ENCODE data around the gene NEU2. TPM values are rescaled to one million over a fixed set of nuclear protein-coding genes. Genes with fewer than 3 reads are reported as not detected.

Gene NEU2
- total and polyA plus RNA-seq, 2 of the 13 experiments (the other 11 are each of a cell fraction or from before 2014, with no cell fraction given) = not detected

- peak; percentile 90; the same call in 1 of the 2 replicates for TF ChIP-seq ZBTB4 (CRISPR knock-in tag; IDR thresholded peaks at IDR 0.05; ENCODE audit: borderline replicate concordance)
- TF ChIP-seq ZNF510 (CRISPR knock-in tag; IDR thresholded peaks at IDR 0.05; ENCODE audit: low read depth) = 0 out of 2 replicates have a peak, but pooled peaks have one; percentile 74
- TF ChIP-seq ZNF225 (CRISPR knock-in tag; IDR thresholded peaks at IDR 0.05) = no peak
- TF ChIP-seq DMTF1 (CRISPR knock-in tag; IDR thresholded peaks at IDR 0.05) = no peak
- no peak for TF ChIP-seq TAF15 (IDR thresholded peaks at IDR 0.05; ENCODE audit: low read depth, low read length, poor library complexity, severe bottlenecking)
- TF ChIP-seq ZNF263 (CRISPR knock-in tag; IDR thresholded peaks at IDR 0.05) = 0 out of 2 replicates have a peak, but pooled peaks have one; percentile 39
- peak; percentile 83; the same call in 1 of the 2 replicates for TF ChIP-seq ESRRA (CRISPR knock-in tag; IDR thresholded peaks at IDR 0.05; ENCODE audit: low read depth)
- no peak for TF ChIP-seq ATF4 (CRISPR knock-in tag; IDR thresholded peaks at IDR 0.05)
- TF ChIP-seq ZNF256 (CRISPR knock-in tag; conservative IDR thresholded peaks at IDR 0.05) = no peak
- TF ChIP-seq MAFG (CRISPR knock-in tag; IDR thresholded peaks at IDR 0.05) = no peak
- TF ChIP-seq HNF1B (CRISPR knock-in tag; IDR thresholded peaks at IDR 0.05) = peak; percentile 93
- peak; percentile 67; the same call in 1 of the 2 replicates for TF ChIP-seq ZNF205 (CRISPR knock-in tag; IDR thresholded peaks at IDR 0.05)
- peak; percentile 63 for TF ChIP-seq SAFB2 (CRISPR knock-in tag; IDR thresholded peaks at IDR 0.05; ENCODE audit: borderline replicate concordance, low read depth)
- peak; percentile 64; the same call in 1 of the 2 replicates for TF ChIP-seq SALL2 (CRISPR knock-in tag; IDR thresholded peaks at IDR 0.05)
- TF ChIP-seq CERS6 (CRISPR knock-in tag; IDR thresholded peaks at IDR 0.05) = no peak
- peak; percentile 44; the same call in 1 of the 2 replicates for TF ChIP-seq KMT2B (CRISPR knock-in tag; IDR thresholded peaks at IDR 0.05)
- no peak for TF ChIP-seq ATF1 (CRISPR knock-in tag; IDR thresholded peaks at IDR 0.05)
- TF ChIP-seq RFXAP (CRISPR knock-in tag; IDR thresholded peaks at IDR 0.05; ENCODE audit: borderline replicate concordance) = 0 out of 2 replicates have a peak, but pooled peaks have one; percentile 32
These were observed 29.3 kb downstream of the NEU2 start (continued) for GRCh38 chr2:233061591-233062450.

Measured in HepG2 (cell line).